T-helper 1 cell treated with Interleukin-12 subunit alpha and Interleukin-12 subunit beta and Interleukin-4 antibody, amounts not matched to agents 30 ng/mL and 1 ng/mL, for 36 hours (primary cell): ENCODE data around the gene GRB7. TPM values are rescaled to one million over a fixed set of nuclear protein-coding genes. Genes with fewer than 3 reads are reported as not detected.

Experiments used
- intact Hi-C: fragments of 100-400 bp; cut with micrococcal nuclease; formaldehyde crosslinking; loops from one replicate; pipeline ENCODE4 v1.15.1; 2024
- total RNA-seq: library from RNA; stranded (reverse); gene quantifications from 2 replicates; pipeline ENCODE4 v1.2.3, GENCODE V29; 2022

The GRB7 gene
- total RNA-seq, 1 donor from 2014 or later, result 0.86 TPM

GRCh38 chr17:39765766-39766165 is 28.0 kb downstream of the GRB7 start:
- intact Hi-C loops, result no loop called here

DNA sequence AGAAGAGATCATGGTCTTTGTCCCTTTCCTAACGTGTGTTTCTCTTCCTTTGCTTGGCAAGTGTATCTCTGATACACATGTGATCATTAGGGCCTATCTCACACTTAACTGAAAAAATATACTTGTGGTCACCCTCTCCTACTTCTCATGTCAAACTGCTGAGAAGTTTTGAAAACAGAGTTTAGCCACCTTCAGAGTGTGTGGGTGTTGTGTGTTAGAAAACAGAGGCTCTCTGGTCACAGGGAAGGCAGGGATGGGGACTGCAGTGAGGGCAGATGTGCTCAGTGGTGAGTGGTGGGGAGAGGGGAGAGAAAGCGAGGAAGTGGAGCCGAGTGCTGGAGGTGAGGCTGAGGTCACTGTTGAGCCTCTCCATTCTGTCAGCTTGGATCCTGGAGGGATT is 29.4 kb downstream of the GRB7 start:
- intact Hi-C loops, result no loop called here

DNA sequence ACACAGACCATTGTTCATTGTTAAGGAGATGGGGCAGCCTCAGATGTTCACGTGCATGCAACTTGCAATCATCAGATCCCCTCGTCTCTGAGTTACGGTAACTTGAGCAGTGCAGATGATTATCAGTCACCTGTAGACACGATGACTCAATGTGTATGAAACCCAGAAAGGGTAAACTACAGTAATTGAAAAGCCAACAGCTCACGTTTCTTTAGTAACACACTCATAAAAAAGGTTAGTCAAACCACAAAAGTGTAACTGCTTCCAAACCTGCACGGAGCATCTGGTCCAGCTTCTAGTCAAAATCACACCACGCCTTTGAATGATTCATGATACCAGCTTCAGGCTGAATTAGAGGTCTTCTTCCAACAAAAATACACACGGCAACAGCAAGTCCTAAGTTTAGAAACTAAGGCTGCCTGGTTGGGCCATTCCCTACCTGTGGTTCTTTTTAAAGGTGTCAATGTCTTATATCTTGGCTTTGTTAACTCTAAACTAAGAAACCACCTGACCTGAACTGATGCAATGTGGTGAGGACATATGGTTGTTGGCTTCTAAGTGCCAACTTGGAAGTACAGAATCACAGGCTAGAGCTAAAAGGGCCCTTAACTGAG is 32.3 kb downstream of the GRB7 start:
- intact Hi-C loops, result loop anchor here (1.0 to 2.0 kb wide), 7 partner anchors 16 to 156 kb away; partner anchors contain the start of gene IKZF3

DNA sequence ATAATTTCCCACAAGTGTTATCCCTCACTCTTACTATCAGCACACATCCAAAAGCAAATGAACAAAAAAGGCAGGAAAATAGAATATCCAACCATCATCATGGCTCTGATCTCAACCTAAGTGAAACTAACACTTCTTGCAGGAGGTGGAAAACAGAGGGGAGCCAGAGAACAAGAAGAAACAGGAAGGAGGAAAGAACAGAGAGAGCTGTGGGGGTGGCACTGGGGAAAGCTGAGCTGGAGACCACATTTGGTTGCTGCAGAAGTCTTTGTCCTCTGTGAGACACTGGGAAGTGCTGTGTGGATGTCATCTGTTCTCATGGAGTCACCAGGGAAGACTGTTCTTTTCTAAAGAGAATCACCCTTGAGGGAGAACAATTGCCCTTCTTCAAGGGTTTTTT is 34.7 kb downstream of the GRB7 start:
- intact Hi-C loops, result no loop called here

GRCh38 chr17:39772987-39773934 is 35.5 kb downstream of the GRB7 start:
- intact Hi-C loops, result no loop called here

DNA sequence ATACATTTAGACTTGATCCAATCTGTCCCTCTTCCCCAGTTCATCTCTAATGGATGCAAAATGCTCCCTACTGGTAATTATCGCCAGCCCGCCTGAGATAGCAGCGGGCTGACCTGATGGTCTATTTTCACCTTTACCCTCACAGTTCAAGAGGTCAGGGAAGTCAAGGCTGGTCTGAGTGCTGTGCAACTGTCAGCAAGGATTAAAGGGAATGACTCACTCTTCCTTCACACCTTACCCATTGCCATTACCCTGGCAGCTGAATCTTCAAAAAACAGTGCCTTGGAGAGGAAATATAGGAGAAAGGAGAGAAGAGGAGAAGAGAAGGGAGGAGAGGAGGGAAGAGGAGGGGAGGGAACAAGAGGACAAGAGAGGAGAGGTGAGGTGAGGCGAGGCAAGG is 36.3 kb downstream of the GRB7 start:
- intact Hi-C loops, result no loop called here

GRCh38 chr17:39775031-39775430 is 37.3 kb downstream of the GRB7 start:
- intact Hi-C loops, result no loop called here

DNA sequence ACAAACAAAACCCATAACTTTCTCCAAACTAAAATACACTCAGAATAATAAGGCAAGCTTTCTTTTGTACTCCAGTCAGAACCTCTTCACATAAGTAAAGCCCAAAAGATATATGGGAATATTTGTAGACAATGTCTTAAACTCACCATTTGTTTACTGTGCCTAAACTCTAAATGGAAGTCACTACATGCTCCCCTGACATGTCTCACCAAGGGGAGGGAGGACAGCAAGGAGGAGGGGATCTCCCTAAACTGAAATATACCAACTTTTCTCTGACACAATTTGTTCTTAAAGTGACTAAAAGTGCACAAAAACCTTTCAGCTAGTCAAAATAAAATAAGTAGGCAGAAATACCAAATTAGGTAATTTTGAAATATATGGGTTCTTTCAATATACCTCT is 38.5 kb downstream of the GRB7 start:
- intact Hi-C loops, result no loop called here

DNA sequence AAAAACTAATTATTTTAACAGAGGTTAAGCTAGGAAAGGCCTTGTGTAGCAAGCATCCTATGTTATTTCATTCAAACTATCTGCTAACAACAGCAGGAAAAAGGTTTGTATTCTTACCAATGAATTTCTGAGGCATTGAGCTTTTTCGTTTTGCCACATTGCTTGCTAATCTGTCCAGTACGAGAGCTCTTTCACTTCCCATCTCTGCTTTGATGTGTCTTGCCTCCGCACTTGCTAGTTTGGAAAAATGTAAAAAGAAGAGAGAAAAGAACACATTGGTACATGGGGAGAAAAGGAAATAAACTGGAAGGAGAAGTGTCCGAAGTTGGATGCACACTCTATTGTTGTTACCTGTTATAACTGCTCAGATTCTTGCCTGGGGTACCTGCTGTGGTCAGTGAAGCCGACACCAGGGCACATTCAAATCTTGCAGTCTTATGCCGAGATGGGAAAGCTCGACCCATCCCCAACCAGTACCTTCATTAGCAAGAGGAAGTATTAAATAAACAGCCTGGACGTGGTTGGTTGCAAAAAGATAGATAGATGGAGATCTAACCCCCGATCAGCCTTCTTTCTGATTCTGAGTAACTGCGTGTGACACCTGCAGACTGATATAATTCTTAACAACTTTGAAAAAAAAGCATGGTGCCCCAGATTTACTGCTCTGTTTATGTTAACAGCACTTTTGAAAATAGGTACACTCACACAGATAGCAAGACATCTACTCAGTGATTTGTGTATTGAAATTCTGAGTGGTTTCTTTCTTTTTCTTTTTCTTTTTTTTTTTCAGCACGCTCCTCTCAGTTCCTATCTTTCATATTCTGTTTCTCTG is 40.0 kb downstream of the GRB7 start:
- intact Hi-C loops, result loop anchor here (1.0 kb wide), 1 partner anchor 36 kb away; no protein-coding TSS in a partner anchor

- intact Hi-C loops, result no loop called here
Measured at GRCh38 chr17:39781031-39781860, 43.5 kb downstream of the GRB7 start.

- intact Hi-C loops, result no loop called here
Measured at GRCh38 chr17:39781861-39782213, 44.1 kb downstream of the GRB7 start.

GRCh38 chr17:39782481-39782880 is 44.7 kb downstream of the GRB7 start:
- intact Hi-C loops, result no loop called here

DNA sequence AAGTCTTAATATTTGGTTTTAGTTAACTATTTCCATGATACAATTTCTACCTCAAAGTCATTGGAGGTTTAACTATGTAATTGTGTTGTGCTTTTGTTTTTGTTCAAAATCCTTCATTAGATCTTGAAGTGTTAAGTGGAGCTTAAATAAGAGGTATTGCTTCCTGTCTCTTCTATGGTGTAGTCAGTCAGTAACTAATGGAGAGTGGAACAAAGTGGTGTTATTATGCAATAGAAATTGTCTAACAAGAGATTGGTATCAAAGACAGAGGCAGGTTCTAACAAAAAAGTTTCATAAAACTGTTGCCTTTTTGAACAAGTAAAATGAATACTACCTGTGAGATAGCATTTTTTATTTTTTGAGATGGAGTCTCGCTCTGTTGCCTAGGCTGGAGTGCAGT is 45.2 kb downstream of the GRB7 start:
- intact Hi-C loops, result no loop called here

DNA sequence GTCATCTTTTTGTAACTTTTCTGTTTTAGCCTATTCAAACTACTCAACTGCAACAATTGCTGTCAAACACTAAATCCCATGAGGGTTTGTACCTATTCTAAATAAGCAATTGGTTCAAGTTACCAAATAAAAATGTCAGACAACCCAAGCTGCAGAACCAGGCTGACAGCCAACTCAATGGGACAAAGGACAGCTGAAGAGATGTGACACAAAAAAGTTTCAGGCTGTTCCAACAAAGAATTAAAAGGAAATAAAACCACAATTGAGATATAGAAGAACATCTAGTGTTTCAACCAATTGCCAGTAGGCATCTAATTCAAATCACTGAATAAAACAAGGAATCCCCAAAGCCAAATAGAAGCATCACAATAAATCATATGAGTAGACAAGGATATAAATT is 49.3 kb downstream of the GRB7 start:
- intact Hi-C loops, result no loop called here

- intact Hi-C loops, result no loop called here
Measured at GRCh38 chr17:39787743-39788484, 50.2 kb downstream of the GRB7 start.

GRCh38 chr17:39791111-39791992 is 53.6 kb downstream of the GRB7 start:
- intact Hi-C loops, result loop anchor here (1.0 to 5.0 kb wide), 6 partner anchors 9 to 71 kb away; partner anchors contain the start of gene IKZF3

GRCh38 chr17:39792526-39793221 is 54.9 kb downstream of the GRB7 start:
- intact Hi-C loops, result loop anchor here (1.0 to 5.0 kb wide), 2 partner anchors 62 to 70 kb away; partner anchors contain the start of genes IKZF3 and MIEN1

- intact Hi-C loops, result loop anchor here (1.0 to 5.0 kb wide), 2 partner anchors 63 to 69 kb away; partner anchors contain the start of genes IKZF3 and MIEN1
Measured at GRCh38 chr17:39793301-39793872, 55.6 kb downstream of the GRB7 start.
